ENCODE results near the gene SLC45A1.
"Not testable (repeated sequence)": the region's sequence is repeated elsewhere in the genome, so short reads cannot be mapped to it uniquely, and the experiment has no call there.

Gene SLC45A1
- total RNA-seq: 0.31 to 0.81 reads per million in 2 donors

- peak; percentile 62 to 87 (median 72) for DNase-seq
These were observed at the start of gene SLC45A1 for GRCh38 chr1:8317647-8318381. TSS of gene SLC45A1 (plus strand) at chr1:8318114. CDS start at chr1:8324330, 6,216 bp downstream.

DNA sequence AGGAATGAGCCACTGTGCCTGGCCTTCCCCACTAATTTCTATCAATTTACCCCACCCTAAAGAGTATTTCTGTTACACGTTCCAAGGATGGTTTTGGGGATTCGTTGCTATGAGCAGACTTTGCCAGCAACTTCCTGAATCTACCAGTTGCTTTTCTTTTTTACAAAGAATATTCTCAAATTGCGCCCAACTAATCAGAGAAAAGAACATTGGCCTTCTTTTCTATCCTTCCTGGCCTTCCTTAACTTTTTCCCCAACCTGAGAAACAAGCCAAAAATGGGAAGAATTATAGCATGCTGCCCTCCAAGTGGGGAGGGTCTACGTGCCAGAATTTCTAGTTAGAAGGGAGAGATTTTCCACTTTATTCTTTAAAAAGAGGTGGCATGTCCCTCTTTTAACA, 44.9 kb upstream of the SLC45A1 start:
- no peak for DNase-seq

DNA sequence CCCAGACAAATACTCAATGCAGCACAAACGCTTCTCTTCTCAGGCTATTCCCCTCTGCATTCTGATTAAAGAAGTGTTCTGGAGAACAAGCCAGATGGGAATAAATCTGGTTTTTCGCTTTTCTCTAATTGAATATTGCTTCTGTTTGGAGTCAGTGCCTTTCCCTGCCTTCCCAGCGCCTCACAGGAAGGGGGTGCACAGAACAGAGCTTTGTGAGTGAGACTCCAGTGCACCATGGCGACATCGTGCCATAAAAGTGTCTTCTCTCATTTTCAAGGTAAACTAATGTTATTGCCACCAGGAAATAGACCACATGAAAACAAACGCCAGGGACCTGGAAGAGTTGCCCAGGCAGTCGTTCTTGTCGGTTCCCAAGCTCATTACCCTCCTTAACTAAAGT, 43.6 kb upstream of the SLC45A1 start:
- no peak for DNase-seq

DNA sequence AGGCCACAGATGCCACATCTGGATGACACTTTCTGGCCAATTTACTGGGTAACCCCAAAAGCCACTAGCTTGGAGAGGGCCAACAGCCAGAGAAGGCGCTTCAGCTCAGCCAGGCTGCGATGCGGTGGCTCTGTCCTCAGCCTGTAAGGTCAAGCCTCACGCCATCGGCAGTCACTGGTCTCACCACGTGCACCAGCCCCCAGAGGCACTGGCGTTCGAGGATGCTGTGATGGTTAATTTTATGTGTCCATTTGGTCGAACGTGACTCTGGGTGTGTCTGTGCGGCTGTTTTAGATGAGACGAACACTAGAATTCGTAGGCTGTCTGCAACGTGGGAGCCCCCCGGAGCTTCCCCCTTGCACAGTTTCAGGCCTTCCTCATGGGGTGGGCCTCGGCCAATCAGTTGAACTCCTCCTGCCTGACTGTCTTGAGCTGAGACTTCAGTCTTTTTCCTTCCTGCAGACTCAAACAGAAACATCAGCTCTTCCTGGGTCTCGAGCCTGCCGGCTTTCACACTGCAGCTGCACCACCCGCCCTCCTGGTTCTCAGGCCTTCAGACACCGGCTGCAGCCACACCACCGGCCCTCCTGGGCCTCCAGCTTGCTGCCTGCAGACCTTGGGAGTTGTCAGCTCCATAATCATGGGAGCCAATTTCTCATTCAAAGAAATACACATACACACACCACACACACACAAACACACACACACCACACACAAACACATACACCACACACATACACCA, 41.6 kb upstream of the SLC45A1 start:
- DNase-seq: peak in 1 of 5 experiments; percentile 72

DNA sequence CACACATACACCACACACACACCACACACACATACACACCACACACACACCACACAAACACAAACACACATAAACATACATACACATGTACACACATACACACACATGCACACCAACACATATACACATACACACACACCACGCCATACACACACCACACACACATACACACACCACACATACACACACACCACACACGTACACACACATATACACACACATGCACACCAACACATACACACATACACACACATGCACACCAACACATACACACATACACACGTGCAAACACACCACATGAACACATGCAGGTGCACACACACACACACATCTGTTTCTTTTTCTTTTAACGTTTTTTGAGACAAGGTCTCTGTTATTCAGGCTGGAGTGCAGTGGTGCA, 41.0 kb upstream of the SLC45A1 start:
- DNase-seq: peak in 1 of 5 experiments; percentile 11

DNA sequence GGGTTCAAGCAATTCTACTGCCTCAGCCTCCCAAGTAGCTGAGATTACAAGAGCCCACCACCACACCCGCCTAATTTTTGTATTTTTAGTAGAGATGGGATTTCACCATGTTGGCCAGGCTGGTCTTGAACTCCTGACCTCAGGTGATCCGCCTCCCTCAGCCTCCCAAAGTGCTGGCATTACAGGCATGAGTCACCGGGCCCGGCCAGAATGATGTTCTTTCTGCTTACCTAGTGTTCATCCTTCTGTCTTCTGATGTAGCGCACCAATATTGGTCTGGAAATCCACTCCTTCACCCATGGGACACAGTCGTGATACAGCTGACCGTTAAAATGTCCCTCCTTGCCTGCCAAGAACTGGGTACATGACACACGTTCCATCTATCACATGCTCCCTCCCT, 39.2 kb upstream of the SLC45A1 start:
- DNase-seq: not testable (repeated sequence)

DNA sequence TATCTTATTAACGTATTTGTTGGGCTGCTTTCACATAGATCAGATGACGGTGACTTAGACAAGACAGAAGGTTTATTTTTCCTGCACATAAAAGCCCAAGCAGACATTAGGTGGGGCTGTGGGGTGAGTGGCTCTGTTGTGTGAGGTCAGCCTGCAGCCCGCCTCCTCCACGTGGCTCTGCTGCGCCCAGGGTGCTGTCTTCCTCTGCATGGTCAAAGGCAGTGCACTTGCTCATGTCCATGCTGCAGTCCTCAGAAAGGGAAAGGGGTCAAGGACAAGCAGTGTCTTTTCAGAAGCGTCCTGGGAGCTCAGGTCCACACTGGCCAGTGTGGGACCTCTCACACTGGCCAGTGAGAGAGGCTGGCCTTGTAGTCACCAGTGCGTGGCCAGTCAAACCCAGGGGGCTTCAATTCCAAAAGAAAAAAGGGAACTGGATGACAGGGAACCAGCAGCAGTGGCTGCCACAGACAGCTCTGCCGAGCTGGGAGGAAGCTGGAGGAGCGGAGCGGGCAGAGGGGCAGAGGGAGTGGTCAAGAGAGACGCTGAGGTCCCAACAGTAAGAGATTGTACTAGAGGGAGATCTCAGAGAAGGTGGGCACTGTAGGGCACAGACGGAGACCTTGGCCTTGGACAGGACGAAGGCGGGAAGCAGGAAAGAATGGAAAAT, 35.9 kb upstream of the SLC45A1 start:
- no peak for DNase-seq

- DNase-seq: peak in 1 of 5 experiments; percentile 74
These were observed 34.6 kb upstream of the SLC45A1 start for GRCh38 chr1:8283058-8283884.

- DNase-seq: no peak
These were observed 33.8 kb upstream of the SLC45A1 start for GRCh38 chr1:8284127-8284526.

DNA sequence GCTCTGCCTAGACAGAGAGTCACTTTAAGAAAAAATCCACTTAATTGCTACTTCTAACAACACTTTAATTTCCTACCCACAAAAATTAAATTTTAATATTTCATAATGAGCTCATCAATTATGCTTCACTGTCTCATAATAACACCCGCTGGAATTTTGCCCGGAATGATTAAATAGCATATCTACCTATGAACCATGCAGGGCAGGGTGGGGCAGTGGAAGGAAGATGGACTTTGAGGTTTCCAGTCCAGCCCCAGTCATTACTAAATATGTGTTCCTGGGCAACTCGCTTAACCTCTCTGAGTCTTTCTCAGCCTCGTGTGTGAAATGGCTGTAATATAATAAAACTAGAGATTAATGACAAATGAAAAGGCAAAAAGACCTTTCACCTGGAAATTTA, 32.8 kb upstream of the SLC45A1 start:
- DNase-seq: no peak

- DNase-seq: no peak
These were observed 31.9 kb upstream of the SLC45A1 start for GRCh38 chr1:8285965-8286364.

DNA sequence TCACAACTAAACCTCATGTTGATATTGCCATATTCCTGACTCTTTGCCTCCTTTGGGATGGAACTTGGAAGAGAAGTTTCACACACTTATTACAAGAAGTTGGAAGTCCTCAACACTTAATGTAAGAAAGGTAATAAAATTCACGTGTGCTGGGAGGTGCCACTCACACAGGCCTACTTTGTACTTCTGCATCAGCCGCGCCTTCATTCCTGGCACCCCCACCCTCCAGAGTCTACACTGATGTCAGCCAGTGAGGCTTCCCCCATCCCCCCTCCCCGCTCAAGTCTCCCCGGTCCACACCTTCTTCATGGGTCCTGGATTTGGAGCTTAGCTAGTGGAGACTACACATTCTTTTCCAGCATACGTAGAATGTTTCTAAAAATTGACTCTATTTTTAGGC, 24.8 kb upstream of the SLC45A1 start:
- no peak for DNase-seq

DNA sequence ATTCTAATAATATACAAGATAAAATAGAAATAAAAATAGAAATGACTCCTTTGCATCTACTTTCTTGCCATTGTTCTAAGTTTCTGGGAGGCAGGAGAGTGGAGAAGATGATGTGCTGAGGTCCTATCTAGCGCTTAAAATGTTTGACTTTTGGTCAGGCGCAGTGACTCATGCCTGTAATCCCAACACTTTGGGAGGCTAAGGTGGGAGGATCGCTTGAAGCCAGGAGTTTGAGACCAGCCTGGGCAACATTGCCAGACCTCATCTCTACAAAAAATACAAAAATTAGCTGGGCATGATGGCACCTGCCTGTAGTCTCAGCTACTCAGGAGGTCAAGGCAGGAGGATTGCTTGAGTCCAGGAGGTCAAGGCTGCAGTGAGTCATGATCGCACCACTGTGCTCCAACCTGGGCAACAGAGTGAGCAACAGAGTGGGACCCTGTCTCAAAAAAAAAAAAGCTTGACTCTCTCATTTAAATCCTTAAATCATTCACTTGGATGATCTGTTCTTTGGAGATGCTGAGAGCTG, 24.2 kb upstream of the SLC45A1 start:
- DNase-seq: no peak

DNA sequence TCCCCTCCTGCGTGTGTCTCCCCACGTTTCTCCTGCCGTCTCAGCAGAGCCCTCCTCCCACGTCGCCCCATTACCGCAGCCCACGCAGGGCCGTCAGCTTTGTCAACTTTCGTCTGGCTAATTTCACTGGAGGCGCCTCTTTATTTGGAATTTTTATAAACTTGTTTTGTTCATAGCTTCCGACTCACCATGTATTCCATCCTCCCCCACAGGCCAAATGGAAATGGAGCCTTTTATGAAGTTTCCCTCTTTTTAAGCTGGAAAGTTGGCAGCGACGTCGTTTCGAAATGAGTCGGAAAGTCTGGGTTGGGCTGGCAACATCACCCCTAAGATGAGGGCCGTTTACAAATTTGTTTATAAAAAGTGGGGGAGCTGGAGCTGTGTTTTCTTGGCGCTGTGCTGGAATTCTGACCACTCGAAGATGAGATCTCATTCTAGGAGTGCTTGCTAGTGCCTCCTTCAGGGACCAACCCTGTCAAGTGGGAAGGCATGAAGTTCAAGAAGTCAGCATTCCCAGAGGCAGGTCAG, 23.7 kb upstream of the SLC45A1 start:
- DNase-seq: no peak

- no peak for DNase-seq
These were observed 20.7 kb upstream of the SLC45A1 start for GRCh38 chr1:8297245-8297644.

GRCh38 chr1:8299963-8300362, 18.0 kb upstream of the SLC45A1 start:
- DNase-seq: no peak

DNA sequence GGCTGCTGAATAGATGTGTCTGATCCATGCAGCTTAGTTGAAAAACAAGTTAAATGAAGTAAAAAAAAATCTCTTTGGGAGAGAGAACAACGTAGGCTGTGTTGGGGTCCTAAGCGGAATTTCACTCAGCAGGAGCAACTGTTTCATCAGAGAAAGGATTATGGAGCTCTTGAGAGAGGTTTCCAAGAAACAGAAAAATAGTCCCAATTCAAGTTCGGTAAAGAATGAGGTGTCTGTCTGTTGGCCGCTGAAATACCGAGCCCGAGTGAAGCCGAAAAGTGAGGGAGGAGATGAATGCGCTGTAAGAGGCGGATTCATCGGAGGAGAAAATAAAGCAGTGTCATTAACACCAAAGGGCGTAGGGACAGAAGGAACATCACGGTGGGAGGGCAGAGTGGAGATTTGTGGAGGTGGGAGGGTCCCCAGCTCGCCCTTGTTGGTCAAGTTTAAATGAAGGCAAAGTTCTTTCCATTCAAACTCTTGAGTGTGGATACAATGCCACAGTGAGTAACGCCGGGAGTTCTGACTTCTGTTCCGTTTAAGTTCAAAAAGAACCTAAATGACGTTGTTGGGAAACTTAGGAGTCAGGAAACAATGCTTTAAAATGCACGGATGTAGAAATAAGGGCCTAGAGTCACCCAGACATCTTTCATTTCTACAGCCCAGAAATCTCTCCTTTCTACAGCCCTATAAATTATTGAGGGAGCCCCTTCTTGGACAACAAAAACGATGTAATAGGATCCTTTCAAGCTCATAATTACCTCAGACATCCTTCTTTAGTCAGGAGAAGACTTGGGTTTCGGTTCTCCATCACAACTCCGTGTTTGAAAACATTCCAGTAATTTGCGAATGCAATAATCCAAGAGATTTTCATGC, 15.6 kb upstream of the SLC45A1 start:
- no peak for DNase-seq

DNA sequence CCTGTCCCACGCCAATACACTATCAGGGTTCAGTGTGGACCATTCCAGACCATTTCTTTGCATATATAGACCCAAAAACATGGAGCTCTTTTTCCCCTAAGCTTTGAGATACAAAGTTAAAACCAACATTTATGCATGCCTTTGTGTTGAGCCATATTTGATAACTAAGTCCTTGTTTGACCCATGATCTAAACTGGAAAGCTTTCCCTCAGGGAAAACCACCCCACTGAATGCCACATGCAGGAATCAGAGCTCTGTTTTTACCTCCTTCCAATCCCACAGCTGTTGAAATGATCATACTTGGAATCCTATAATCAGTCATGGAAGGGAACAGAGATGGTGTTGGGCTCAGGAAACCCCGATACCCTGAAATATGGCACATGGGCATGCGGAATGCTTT, 14.8 kb upstream of the SLC45A1 start:
- DNase-seq: no peak

DNA sequence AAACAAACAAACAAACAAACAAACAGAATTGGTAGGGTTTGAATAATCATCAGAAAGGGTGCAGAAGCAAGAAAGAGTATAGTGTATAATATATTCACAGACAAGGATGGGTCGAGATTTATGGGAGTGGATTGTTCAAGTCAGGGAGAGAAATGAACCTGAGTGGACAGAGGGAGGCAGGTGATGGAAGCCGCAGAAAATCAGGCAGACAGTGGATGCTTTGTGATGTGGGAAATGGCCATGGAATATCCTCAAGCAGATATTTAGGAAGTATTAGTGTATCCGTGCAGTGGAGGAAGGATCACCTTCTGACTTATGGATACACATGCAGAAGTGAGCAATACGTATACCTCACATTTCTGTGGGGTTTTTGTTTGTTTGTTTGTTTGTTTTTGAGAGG, 14.0 kb upstream of the SLC45A1 start:
- no peak for DNase-seq

GRCh38 chr1:8307628-8308027, 10.3 kb upstream of the SLC45A1 start:
- DNase-seq: no peak

DNA sequence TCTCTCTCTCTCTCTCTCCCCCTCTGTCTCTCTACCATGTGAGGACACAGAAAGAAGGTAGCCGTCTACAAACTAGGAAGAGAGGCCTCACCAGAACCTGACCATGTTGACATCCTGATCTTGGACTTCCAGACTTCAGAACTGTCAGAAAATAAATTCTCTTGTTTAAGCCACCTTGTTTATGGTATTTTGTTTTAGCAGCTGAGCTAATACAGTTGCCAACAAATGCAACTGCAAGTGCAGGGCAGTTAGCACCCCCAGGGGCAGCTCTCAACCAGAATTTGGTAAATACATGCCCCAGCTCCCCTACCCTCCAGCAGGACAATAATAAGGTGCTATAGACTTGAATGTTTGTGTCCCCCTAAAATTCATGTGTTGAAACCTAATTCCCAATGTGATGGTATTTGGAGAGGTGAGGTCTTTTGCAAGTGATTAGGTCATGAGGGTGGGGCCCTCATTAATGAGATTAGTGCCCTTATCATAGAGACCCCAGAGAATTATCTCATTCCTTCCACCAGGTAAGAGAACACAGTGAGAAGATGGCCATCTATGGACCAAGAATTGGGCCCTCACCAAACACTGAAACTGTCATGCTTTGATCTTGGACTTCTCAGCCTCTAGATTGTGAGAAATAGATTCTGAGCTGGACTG, 6.7 kb upstream of the SLC45A1 start:
- DNase-seq: no peak

Measured in T-helper 2 cell (primary cell).